Transverse colon (tissue), 3 donors: ENCODE data around the gene SLC6A8.

Experiments used
- CTCF ChIP-seq, 5 experiments: fragments of 200-600 bp in 3 of 5; fragments of 450-650 bp in 2 of 5; sonication (generic) in 3 of 5; IDR thresholded peaks; 1 replicate in 2 of 5; 2 replicates in 3 of 5; pipeline ENCODE4 v1.5.1; 2016 to 2017; ENCODE audit warnings: antibody characterized with exemption in 5 of 5, inconsistent platforms in 3 of 5, mild to moderate bottlenecking in 2 of 5, moderate library complexity in 1 of 5
- EP300 ChIP-seq: sonication (generic); formaldehyde crosslinking; IDR thresholded peaks from one replicate; pipeline ENCODE4 v1.6.1; 2017; ENCODE audit warnings: antibody characterized with exemption, low read depth

- no peak for TF ChIP-seq CTCF (IDR thresholded peaks at IDR 0.05)
- TF ChIP-seq EP300, result no peak
Measured at GRCh38 chrX:153638041-153638371, 49.7 kb upstream of the SLC6A8 start.
